Right lung (tissue), 5 donors: ENCODE results near the gene ATG4D. TPM values are rescaled to one million over a fixed set of nuclear protein-coding genes. Genes with fewer than 3 reads are reported as not detected.

Experiments
- DNase-seq, 2 donors: peaks; one replicate each; pipeline ENCODE4 v3.0.0-alpha.2; 2013
- polyA plus RNA-seq, 5 donors: library from polyadenylated mRNA; unstranded; fragments of 120-200 nt; gene quantifications; one replicate each; pipeline versions ENCODE4 v1.2.1 to v1.2.3, GENCODE V29; 2013; ENCODE audit warnings: inconsistent platforms in 1 of 5, low replicate concordance in 1 of 5; ENCODE audit not compliant: insufficient read length in 5 of 5, insufficient read depth in 1 of 5

ATG4D gene
- polyA plus RNA-seq, 5 donors, result 15.1 to 23.5 (median 19.9) TPM

DNA sequence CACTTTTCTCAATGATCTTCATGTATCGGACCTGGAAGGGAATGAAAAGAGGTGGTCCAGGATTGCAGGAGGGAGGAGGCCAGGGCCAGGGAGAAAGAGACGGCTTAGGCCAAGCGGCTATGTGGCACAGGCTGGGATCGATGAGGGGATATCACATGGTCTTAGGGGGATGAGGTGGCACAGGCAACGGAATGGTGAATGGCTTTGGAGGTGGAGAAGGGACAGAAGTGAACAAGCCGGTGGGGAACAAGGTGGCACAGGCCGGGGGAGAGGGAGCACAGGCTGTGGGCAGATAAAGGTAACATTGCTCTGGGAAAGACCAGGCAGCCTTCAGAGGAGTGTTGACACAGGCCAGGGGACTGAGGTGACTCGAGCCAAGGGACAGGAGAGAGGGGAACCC is 30.8 kb downstream of the ATG4D start:
- DNase-seq, result no peak

DNA sequence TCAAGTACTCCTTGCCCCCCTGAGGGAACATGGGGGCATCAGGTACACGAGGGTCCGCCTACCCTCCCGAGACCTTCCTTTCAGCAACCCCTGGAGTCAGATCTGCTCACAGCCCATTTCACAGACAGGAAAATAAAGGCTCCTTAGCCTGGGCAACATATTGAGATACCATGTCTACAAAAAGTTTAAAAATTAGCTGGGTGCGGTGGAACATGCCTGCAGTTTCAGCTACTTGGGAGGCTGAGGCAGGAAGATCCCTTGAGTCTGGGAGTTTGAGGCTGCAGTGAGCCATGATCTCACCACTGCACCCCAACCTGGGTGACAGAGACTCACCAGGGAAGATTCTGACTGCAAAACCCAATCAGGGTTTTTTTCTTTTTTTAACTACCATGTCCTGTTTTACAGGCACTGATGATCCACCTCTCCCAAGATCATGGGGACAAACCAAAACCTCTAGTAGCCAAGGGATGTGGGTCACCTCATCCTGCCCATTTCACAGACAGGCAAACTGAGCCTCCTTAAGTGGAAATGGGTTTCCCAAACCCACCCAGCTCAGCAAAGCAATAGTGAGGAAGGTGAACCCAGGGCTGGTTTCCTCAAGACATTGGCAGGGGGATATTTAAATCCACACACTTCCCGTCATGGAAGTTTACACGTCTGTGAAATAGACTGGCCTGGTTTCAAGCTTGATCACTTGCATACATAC is 31.5 kb downstream of the ATG4D start:
- no peak for DNase-seq

DNA sequence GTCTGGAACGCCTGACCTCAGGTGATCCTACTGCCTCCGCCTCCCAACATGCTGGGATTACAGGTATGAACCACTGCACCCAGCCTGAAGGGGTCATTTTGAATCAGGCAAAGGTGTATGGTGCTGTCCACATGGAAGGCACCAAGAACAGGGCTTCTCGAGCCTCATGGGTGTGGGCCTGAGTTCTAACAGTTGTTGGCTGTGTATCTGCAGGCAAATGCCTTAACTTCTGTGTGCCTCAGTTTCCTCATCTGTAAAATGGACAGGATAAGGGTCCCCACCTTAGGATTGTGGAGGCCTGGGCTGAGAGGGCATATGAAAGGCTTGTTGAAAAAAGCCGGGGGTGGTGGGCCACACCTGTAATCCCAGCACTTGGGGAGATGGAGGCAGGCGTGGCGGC is 34.2 kb downstream of the ATG4D start:
- no peak for DNase-seq

DNA sequence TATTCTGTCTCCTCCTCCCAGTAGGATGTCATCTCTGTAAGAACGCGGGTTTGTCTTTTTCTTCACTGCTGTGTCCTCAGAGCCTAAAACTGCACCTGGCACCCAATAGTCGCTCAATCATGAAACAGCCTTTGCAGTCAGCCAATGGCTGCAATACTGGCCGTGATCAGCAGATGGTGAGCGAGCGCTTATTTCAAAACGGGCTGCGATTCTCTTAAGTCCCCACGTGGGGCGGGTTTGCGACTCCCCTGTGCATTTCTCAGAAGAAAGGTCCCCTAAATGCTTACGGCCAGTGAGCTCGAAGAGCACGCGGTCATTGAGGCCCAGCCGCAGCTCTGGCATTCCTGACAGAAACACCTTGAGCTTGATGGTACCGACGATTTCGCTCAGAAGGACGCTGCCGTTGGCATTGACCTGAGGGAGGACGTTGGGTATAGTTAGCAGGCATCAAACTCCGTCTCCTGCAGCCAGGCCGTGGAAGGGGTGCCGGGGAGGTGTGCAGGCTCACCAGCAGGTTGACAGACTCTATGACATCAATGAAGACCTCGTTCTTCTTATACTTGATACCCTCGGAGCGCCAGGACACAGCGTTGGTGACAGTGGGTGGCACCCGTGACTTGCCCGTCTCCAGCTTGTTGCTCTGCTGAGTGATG is 37.4 kb downstream of the ATG4D start:
- peak in 1 of 2 donors; percentile 85 for DNase-seq

DNA sequence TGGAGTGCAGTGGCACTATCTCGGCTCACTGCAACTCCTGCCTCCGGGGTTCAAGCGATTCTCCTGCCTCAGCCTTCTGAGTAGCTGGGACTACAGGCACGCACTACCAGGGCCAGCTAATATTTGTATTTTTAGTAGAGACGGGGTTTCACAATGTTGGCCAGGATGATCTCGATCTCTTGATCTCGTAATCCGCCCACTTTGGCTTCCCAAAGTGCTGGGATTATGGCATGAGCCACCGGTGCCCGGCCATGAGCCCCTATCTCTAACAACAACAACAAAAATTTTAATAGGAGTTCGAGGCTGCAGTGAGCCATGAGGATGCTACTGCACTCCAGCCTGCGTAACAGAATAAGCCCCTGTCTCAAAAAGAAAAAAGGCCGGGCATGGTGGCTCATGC is 38.4 kb downstream of the ATG4D start:
- DNase-seq, result no peak

DNA sequence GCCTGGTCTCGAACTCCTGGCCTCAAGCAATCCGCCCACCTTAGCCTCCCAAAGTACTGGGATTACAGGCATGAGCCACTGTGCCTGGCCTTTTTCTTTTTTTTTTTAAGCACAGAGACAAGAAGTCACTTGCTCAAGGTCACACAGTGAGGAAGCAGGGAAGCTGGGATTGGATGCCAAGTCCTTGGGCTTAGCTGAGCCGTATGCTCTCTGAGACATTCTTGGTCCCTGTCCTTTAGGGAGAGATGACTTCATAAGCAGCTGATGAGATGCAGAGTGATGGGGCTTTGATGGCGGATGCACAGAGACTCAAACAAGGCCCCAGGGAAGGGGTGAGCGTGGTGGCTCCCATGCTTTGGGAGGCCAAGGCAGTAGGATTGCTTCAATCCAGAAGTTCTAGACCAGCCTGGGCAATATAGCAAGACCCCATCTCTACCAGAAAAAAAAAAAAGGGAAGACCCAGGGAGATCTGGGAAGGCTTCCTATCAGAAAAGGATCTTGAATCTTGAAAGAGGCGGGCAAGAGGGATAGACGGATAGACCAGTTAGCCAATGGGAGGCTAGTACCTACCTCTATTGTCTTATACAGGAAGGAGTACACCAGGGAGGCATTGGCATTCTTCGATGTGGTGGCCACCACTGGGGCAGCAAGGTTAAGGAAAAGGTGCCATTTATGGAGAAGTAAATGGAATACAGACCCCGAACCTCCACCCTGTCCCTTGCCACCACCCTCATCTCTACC is 39.5 kb downstream of the ATG4D start:
- no peak for DNase-seq

DNA sequence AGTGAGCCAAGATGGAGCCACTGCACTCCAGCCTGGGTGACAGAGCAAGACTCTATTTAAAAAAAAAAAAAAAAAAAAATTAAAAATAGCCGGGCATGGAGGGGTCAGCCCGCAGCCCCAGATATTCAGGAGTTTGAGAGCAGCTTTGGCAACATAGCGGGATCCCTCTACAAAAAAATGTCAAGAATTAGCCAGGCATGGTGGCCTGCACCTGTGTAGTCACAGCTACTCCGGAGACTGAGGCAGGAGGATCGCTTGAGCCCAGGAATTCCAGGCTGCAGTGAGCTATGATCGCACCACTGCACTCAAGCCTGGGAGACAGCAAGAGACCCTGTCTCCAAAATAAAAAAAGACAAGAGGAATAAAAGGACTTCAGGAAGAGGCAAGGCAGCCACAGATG is 42.7 kb downstream of the ATG4D start:
- no peak for DNase-seq

DNA sequence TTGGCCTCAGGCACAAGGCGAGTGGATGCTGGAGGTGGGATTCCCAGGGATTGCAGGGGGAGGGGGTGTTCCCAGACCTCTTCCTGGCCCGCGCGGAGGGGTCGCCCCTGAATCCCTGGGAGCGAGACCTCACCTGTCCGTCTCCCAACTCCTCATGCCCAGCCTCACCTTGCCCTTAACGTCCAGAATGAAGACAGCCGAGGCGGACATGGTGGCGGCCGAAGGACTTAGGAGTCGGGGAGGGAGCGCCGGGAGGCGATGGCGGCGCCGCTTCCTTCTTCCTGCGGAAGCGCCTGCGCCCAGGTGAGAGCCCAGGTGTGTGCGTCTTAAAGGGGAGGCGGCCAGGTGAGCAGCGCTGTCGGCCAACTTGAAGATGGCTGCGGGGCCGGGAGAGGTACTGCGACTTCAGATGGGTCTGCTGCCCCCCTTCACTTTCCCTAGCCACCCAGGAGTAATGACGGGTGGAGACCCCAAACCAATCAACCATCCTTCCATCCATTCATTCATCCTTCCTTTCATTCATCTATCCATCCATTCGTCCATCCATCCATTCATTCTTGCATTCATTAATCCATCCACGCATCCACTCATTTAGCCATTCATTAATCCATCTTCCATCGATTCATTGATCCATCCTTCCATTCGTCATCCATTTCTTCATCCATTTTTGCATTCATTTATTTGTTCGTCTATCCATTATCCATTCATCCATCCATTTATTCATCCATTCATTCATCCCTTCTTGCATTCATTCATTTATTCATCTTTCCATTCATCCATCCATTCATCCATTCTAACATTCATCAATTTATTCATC is 43.5 kb downstream of the ATG4D start, which contains the start of gene AP1M2:
TSS of gene AP1M2 (minus strand) at position 291 of the 817 bp plus-strand sequence. CDS start at position 210, 81 bp downstream.
- no peak for DNase-seq

DNA sequence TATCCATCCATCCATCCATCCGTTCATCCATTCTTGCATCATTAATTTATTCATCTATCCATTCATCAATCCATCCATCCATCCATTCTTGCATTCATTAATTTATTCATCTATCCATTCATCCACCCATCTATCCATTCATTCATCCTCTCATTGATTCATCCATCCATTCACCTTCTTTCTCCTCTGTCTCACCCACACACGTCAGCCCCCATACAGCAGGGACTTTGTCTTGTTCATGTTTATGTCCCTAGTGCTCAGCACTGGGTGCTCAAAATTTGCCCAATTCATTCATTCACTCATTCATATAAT is 44.1 kb downstream of the ATG4D start:
- no peak for DNase-seq

DNA sequence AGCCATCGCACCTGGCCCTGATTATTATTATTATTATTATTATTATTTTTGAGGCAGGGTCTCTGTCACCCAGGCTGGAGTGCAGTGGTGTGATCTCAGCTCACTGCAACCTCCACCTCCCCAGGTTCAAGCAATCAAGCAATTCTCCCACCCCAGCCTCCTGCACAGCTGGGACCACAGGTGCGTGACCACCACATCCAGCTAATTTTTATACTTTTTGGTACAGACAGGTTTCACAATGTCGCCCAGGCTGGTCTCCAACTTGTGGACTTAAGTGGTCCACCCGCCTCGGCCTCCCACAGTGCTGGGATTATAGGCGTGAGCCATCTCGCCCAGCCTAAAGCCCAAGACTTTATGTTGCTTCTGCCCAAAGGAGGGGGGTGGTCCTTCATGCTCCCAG is 49.4 kb downstream of the ATG4D start:
- no peak for DNase-seq

DNA sequence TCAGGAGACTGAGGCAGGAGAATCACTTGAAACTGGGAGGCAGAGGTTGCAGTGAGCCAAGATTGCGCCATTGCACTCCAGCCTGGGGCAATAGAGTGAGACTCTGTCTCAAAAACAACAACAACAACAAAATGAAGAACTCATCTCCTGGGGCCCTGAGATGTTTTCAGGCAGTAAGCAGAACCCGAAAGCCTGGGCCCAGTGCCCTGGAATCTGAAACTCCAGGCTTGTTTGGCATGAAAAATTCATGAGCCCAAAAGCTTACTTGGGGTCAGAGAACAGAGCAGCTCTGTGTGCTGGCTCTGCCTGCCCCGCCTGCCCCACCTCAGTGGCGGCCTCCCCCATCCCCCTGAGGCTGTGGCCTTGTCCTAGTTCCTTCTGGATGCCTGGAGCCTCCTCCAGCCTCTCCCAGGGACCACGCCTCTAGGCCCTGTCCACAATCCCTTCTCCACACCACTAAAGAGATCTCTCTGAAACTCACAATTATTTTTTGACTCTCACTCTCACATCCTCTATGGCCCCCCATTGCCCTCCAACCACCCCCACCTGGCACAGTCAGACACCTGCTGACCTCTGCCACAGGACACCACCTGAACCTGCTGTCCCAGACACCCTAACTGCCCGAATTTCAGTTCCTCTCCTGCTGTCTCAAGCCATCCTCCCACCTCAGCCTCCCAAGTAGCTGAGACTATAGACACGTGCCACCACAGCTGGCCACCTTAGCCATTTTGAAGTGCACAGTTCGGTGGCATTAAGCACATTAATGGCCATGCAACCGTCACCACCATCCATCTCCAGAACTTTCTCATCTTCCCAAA is 50.3 kb downstream of the ATG4D start:
- DNase-seq, result no peak

DNA sequence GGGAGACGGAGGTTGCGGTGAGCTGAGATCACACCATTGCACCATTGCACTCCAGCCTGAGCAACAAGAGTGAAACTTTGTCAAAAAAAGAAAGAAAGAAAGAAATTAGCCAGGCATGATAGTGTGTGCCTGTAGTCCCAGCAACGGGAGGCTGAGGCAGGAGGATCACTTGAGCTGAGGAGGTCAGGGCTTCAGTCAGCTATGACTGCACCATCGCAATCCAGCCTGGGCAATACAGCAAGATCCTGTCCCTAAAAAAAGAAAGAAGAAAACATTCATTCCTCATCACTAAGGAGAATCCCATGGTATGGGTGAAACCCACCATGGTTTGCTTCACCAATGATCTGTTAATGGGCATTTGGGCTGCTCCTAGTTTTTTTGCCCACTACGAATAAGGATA is 56.4 kb downstream of the ATG4D start:
- no peak for DNase-seq

DNA sequence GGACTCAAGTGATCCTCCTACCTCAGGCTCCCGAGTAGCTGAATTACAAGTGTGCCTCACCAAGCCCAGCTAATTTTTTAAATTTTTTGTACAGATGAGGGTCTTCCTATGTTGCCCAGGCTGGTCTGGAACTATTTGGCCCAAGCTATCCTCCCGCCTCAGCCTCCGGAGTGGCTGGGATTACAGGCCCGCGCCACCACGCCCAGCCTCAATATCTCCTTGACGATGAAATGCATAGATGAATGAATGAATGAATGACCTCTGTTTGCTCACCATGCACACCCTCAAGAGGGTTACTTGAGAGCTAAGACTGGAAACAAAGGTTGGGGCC is 58.3 kb downstream of the ATG4D start:
- DNase-seq, result no peak

DNA sequence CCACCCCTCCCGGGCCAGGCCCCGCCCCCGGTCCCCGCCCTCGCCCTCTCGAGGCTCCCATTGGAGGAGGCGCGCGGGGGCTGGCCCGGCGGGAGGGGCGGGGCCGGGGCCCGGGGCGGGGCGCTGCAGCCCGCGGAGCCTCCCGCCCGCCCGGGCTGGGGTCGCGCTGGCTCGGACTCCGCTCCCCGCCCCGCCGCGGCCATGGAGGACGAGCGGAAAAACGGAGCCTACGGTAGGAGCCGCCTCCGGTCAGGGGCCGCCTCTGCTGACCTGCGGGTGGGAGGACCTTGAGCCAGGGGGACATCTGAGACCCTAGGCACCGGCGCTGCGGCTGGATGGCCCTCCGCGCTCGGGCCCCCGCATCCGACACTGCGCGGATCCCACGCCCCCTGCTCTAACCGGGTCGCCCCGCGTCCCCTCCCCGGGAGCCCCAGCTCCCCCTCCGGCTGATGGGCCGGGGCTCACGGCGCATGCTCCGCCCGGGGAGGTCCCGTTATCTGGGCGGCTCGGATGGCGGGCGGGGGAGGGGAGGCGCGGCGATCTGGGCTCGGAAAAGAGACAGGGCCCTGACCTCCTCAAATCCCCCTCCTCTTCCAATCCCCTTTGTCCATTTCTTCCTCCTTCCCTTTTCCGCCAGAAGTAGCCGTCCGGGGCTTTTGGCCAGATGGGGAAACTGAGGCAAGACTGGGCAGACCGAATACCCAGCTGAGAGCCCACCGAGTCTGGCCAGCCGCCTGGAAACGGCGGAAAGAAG is 58.8 kb downstream of the ATG4D start:
- peak; percentile 67 to 68 for DNase-seq

Other genes starting within 250 kb of the ATG4D start
- gene ZGLP1, start 234.1 kb upstream of the ATG4D start, polyA plus RNA-seq, result 10 to 100 TPM in 1 of 5 donors, 1 to 10 TPM in 4; 5.1 to 12.8 (median 8.4) TPM
- 10 to 100 TPM; 15.3 to 27.2 (median 19.3) TPM for gene FDX2, start 227.9 kb upstream of the ATG4D start, polyA plus RNA-seq
- gene RAVER1, start 210.4 kb upstream of the ATG4D start, polyA plus RNA-seq, result 10 to 100 TPM; 19.3 to 41.3 (median 24.8) TPM
- 10 to 100 TPM in 3 of 5 donors, 1 to 10 TPM in 2; 9.3 to 17.6 (median 10.6) TPM for gene ICAM3, start 204.3 kb upstream of the ATG4D start, polyA plus RNA-seq
- 100 to 1,000 TPM; 112 to 162 (median 149) TPM for gene TYK2, start 163.3 kb upstream of the ATG4D start, polyA plus RNA-seq
- gene CDC37, start 140.4 kb upstream of the ATG4D start, polyA plus RNA-seq, result 100 to 1,000 TPM; 147 to 223 (median 164) TPM
- 10 to 100 TPM in 1 of 5 donors, 1 to 10 TPM in 4; 3.7 to 10.1 (median 8.7) TPM for gene PDE4A, start 123.4 kb upstream of the ATG4D start, polyA plus RNA-seq
- 10 to 100 TPM; 66.3 to 78.0 (median 76.7) TPM for gene KEAP1, start 40.5 kb upstream of the ATG4D start, polyA plus RNA-seq
- under 1 TPM; 0.41 to 0.87 (median 0.65) TPM for gene S1PR5, start 26.5 kb upstream of the ATG4D start, polyA plus RNA-seq
- 10 to 100 TPM; 25.4 to 38.2 (median 32.8) TPM for gene KRI1, start 22.1 kb downstream of the ATG4D start, polyA plus RNA-seq
- gene CDKN2D, start 25.1 kb downstream of the ATG4D start, polyA plus RNA-seq, result 10 to 100 TPM; 10.3 to 13.7 (median 11.4) TPM
- 10 to 100 TPM; 28.8 to 44.7 (median 34.4) TPM for gene AP1M2, start 43.4 kb downstream of the ATG4D start, polyA plus RNA-seq
- gene SLC44A2, start 81.6 kb downstream of the ATG4D start, polyA plus RNA-seq, result 100 to 1,000 TPM; 165 to 214 (median 182) TPM
- gene ILF3, start 110.4 kb downstream of the ATG4D start, polyA plus RNA-seq, result 100 to 1,000 TPM; 275 to 315 (median 296) TPM
- gene QTRT1, start 157.5 kb downstream of the ATG4D start, polyA plus RNA-seq, result 10 to 100 TPM; 33.6 to 60.7 (median 44.8) TPM
- gene DNM2, start 174.2 kb downstream of the ATG4D start, polyA plus RNA-seq, result 100 to 1,000 TPM in 2 of 5 donors, 10 to 100 TPM in 3; 78.1 to 110 (median 98.8) TPM